NCI-H146 treated with DMSO at 0.1 percent for 48 hours (cell line): ENCODE measurements around the gene THRAP3.

Experiments
- DNase-seq: peaks from one replicate; lab custom pipeline; 2025; ENCODE audit not compliant: unreplicated experiment; lab: John Stamatoyannopoulos, UW

The THRAP3 gene

DNA sequence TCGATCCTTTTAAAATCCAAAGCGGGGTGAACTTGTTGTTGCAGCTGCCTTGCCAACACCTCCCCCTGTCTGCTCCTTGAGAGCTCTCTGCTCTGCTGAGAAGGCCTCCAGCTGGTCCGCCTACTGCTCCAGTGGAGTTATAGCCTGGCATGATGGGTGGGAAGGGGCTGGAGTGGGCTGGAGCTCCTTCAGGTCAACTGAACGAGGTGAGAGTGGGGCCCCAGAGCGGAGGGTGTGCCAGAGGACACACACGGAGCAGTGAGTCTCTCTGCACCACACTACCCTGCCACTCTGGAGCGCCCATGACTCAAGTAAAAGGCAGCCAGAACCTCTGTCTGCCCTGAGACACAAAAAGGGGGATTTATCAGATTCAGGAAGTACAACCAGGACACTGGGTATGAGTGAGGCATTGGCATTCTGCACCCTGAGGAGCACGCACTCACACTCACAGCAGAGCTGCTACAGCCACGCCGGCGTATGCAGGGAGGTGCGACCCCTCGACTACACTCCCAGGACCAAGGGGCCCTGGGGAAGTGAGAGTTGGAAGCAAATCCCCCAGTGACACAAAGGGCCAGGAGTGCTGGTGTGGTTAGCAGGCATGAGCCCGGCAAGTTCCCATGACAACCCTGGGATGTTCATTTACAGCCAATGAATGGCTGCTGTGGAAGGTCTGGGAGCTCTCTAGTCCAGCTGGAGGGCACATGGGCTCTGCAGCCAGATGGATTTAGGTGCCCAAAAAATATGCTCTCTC is 127.2 kb downstream of the THRAP3 start:
- DNase-seq, result no peak

DNA sequence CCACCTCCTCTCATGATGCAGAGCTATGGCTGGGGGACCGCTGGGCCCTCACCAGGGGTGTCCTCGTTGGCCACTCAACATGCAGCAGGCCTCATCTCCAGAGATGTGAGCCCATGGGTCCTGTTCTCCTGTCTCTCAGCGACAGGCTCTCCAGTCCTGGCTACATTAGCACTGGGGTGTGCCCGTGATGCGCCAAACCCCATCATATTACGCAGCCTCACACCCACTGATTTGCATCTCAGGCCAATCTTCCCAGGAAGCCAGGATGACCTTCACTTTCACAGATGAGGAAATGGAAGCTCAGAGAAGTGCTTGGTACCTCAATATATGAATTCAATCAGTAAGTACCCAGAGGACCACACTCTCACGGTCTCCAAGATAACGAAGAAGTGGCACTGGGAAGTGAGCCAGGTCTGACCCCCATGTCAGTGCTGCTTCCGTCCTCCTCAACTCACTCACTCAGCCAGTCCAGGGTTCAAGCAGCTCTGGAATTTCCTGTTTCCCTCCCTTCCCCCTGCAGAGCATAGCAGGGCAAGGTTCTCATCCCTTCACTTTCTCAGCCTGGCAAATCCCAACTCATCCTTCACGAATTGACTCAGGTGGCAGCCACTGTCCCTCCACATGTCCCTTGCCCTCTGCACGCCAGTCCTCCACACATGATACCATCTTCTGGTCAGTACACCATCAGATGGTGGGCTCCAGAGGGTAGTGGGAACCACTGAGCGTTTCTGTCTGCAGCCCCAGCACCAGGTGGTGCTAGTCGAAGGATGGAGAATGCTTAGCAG is 128.1 kb downstream of the THRAP3 start:
- DNase-seq, result no peak

DNA sequence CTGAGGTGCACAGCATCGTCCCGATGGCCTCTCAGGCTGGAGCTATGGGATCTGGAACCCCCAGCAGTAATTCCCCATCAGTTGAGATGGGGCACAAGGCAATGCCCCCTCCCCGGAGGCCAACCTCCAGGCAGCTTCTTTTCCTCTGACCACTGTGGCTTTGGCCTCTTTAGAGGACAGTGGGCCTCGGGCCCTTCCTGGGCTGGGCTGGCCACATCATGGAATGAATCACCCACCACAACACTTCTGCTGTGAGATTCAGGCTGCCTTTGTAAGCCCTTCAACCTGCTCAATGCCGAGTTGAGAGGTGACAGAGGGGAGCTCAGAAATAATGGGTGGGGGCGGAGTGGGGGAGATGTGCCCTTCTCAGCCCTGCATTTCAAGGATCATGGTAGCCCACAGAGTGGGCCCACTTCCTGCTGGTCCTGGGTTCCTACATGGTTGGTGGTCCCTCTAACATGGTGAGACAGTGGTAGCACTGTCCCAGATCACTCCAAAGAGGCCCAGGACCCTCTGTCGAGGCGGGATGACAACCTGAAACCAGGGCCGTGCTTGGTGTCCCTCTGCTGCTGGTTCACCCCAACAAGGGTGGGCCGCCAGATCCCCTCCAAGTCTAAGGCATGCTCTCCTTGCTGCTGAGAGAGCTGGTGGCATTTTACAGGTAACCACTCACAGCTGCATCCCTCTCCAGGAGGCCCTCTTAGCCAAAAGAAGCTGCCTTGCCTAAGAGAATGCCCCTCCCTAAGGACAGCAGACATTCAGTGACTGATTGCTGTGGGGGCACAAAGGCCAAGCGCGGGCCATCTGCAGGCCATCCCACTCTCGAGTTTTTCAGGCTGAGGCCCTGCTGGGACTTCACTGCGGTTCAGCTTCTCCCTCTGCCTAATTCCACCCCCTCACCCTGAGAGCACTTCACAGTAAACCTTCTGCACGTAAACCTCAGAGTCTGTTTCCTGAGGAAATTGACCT is 129.0 kb downstream of the THRAP3 start:
- DNase-seq, result no peak

DNA sequence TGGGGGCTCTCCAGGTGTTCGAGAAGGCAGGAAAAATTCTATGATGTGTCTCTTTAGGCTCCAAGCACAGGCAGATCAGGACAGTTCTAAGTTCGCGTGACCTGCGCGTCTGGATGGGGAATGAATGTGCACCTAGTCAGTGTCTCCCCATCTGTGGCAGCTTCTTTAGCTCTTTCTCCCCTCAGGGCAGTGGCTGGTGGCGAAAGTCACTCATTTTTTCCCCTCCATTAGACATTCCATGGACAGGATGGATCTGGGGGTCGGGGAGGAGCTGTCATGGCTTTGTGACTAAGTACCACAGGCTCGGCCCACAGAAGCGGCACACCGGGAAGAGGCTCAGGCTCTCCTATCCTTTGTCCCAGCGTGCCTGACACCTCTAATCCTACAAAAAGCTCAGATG is 130.2 kb downstream of the THRAP3 start:
- DNase-seq, result no peak
